NCI-H748 (cell line): Measurements from ENCODE around the gene EBF3.

Experiments used
- DNase-seq: peaks from one replicate; lab custom pipeline; 2025; ENCODE audit not compliant: unreplicated experiment; lab: John Stamatoyannopoulos, UW

EBF3 gene

DNA sequence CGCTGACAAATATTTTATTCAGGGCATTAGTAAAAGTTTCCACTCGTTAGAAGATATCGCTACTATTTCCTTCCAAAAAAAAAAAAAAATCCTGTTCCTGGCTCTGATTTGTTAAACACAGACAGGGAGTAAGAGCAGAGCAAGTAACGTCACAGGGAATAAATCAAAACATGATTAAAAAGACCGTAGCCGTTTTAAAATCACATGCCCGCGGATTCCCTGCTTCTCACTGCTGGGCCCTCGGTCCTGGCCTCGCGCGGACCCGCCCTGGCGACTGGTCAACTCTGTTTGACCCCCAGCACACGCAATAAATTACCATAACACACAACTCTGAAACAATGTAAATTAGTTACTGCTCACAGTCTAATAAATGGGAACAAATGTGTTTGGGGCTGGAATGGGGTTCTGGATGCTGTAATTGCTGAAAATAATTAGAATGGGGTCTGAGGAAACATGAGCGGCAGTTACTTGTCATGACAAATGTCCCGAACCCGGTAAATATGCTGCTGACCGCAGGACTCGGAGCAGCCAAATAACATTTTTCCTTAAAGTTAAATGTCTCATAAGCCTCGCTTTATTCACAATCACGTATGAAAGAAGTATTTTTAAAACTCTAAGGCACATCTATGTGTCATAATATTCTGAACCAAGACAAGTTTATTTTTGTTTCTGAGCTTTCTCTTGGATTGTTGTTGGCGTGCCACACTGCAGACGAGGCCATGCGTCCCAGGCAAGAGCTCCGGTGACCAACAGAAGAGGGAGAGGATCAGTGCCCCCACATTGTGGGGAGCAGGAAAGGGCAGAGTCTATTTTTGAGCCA, 17.9 kb downstream of the EBF3 start:
- DNase-seq = no peak

DNA sequence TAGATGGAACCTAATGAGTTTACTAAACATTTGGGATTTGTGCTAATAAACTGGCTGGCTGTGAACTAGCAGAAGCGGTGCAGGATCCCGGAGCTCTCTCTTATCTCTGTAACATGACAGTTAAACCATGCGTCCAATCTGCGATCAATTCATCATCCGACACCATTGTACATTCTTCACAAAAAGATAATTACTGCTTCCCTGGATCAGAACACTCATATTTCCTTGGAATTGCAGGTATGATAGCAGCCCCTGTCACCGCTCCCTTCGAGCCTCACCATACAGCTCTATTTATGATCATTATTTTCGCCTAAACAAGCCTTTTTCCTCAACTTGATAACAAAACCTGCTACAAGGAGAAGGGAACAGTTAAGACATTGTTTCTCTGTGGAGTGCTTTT, 18.5 kb downstream of the EBF3 start:
- DNase-seq = no peak

DNA sequence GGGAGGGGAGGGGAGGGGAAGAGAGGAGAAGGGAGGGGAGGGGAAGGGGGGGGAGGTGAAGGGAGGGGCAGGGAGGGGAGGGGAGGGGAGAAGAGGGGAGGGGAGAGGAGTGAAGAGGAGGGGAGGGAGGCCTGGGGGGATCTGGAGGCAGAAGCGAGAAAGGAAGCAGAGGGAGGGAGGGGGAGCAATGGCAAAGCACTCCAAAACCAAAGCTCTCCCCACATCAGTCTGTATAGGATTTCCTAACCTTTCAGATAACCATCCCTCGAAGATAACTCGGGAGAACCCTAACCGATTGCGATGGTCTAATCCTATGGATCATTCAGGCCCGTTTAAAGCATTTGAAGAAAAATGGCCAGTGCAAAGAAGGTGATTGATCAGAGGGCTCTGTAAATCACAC, 19.0 kb downstream of the EBF3 start:
- DNase-seq = no peak

DNA sequence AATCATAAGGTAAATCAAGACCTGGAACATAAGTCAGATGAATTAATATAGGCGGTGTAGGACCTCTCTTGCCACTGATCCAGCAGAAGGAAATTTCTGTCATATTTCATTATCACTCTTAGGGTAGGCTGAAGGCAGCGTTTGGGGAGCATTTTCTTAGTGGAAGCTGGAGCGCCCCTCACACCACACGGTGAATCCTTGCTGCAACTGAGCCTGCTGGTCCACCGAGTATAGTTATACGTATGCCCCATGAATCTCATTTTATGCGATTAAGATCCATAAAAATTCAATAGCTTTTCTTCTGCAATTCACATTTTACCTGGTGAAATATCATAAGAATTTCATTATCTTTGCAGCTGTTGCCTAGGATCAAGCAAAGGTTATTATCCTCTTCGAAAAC, 19.6 kb downstream of the EBF3 start:
- DNase-seq = no peak

DNA sequence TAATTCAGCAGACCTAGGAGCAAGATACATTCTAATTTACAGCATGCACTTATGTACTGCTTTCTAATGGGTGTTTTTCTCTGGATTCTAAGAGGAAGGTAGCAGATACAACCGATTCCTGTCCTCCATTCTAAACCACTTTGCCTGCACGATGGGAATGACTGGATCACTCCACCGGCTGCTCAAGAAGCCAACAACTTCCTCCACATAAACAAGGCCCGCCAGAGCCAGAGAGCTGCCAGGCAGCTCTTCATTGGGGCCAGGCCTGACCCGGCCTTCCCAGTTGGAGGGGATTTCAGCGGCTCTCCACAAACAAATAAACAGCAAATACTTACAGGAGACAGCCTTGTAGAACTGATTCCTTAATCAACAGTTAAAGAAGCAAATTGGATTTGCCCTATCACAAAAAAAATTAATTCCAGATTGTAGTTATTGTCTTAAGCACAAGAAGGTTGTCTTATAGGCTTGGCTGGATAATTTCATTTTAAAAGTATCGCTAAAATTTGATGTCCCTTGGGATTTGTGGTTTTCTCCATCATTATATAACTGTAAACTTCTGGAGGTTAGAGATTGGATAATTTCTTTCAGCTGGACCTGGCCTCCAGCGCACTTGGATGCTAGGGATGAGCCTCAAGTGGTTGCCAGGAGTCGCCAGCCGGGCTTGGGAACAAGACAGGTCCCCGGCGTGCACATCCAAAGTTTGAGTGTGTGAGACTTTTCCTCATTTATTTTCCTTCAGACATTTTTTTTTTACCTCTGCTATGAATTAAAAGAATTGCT, 20.9 kb downstream of the EBF3 start:
- DNase-seq = no peak

DNA sequence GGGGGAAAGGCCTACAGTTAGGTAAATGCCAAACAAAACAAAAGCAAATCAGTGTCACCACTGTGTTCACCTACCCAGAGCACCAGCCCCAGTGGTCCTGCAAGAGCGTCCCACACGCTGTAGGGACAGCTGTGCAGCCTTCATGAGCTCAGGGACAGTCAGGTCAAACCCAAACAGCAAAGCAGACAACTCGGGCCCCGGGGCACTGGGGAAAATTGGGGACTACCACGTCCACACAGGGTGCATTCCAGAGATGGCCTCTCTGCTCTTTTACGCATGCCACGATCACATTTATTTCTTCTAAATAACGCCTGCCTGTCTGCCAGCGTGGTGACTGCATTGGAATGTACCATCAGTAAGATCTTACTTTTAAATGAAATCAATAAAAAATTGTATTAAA, 21.7 kb downstream of the EBF3 start:
- no peak for DNase-seq

DNA sequence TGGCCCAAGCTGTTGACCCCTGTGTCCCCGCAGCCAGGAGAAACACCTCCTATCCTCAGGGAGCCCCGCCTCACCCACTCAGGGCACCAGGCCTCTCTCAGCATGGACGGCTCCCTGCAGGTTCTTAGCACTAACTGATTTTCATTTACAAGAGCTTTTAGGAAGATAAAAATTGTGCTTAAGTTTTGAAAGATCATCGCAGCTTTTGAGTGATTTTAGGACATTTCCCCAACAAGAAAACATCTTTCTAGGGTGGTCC, 22.1 kb downstream of the EBF3 start:
- DNase-seq = no peak

DNA sequence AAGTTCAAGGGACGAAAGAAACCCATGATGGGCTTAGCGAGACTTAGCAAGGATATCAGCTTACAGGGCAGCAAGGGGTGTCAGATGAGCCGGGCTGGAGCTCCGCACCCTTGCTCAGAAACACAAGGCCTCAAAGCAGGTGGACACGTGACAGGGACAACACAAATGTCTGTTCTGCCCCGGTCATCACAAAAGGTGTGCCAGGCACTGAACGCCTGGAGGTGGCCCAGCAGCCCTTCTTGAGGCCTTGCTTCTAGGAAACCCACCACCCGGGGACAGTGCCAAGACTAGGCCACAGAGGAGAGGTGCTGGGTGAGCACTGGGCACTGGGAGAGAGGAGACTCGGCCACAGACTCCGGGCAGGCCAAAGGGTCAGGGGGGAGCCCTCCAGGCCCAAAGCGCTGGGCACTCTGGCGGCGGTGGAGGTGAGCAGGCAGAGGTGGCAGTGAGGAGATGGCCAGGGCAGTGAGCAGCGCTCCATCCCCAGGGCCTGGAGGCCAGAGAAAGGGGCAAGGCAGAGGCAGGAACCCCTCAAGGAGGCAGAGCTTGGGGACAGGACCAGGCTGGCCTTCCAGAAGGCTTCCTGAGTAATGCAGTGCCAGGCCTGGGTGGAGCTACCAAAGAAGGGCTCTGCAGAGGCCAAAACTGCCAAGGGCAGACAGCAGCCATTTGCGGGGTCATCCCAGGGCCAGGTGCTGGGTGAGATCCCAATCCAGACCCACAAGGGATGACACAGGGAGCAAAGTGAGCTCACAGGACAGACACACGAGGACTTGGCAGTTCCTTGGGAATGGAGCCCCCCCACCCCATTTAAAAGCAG, 22.7 kb downstream of the EBF3 start:
- no peak for DNase-seq

DNA sequence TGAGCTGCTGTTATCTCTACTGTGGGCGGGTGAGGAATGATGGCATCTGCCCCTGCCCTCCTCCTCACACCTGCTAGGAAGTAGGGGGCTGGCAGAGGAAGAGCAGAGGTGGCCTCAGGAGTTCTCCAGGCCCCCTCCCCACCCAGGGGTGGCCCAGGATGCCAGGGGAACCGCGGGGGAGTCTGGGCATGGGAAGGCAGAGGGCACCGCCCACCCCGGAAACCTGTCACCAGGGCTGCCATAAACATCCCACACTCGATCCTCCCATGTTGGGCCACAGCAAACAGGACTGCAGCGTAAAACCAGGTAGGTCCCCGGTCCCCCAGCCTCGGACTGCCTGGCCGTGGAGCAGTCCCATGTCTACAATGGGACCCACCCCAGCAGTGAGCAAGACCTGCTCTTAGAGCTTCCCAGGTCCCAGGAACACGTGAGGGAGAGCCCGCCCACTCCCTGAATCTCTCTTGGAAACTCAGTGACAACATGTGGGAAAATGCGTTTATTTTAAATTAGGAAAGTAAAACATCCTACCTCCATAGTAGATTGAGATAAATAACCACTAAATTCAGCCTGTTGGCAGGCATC, 23.4 kb downstream of the EBF3 start:
- DNase-seq = no peak

DNA sequence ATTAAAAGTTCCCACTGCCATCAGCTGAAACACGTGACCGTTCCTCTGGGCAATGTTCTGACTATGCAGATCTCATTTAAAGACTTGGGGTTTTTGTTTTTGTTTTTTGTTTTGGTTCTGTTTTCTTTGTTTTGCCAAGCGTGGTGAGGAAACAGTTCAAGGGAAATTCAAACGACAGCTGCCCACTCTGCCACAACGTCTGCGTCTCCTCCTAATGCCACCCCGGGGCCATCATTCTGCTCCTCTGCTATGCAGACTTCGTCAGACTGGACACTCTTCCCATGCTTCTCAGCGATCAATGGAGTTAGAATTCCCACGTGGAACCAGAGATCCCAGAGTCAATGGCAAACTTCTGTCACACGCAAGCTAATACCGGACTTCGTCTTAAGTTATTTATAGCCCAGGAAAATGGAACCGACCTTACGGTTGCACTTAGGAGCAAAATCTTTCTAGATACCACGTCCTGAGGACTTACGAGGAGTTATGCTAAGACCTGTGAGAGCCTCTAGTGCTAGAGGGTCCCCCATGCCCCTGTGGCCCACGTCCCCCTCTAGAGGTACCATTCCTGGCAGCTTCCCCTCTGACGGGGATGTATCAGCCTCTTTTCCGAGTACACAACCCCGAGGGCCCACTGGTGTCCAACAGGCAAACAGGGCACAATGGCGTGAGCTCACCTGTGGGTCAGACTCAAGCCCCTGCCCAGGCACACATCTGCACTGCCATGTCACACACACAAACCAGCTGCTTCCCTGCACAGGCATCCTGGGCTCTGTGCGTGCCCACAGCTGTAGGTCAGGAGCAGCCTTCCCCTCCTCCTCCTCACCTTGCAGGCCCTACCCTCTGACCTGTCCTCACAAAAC, 24.4 kb downstream of the EBF3 start:
- no peak for DNase-seq

DNA sequence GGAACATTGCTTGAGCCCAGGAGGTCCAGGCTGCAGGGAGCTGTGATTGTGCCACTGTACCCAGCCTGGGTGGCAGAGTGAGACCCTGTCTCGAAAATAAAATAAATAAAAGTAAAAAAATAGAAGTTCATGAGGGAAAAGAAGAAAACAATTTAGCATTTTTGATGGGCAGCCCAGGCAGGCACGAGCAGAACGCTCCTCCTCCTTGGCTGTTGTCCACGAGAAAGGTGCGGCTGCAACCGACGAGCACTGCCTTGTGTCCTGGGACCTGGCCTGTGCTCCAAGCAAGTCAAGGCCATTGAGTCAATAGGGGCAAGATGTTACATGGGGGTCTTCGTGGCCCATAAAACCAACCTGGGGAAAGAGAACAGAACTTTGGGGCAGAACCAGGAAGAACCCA, 25.6 kb downstream of the EBF3 start:
- DNase-seq = no peak

DNA sequence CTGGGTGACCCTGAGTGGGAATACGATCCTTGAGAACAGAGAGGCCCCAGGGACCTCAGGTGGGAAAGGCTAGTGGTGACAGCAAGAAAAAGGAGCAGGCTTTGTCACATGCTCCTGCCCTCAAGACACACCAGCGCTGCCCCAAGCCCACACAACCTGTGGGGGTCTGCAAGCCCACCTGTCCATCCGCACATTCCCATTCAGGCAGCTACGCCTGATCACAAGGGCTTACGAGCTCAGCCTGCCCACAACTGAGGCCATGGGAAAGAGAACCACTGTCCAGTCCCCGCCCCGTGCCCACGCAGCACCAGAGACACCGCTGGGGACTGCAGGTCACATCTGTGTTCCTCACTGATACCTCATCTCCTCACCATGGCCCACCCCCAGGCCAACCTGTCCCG, 26.7 kb downstream of the EBF3 start:
- no peak for DNase-seq

DNA sequence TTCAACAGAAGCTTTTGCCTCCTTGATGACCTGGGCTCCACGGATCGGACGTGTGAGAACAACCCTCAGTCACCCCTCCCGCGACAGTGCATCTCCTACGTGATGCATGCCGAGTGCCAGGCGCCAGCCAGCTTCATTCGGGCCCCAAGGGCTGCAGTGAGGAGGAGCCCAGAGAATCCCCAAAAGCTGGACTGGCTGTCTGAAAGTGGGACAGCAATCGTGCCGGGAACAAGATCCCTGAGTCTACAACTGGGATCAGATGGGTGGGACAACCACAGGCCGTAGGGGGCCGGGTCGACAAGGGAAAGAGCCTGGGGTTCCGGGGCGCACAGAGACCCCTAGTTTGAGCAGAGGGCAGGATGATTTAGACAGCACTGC, 27.2 kb downstream of the EBF3 start:
- no peak for DNase-seq

DNA sequence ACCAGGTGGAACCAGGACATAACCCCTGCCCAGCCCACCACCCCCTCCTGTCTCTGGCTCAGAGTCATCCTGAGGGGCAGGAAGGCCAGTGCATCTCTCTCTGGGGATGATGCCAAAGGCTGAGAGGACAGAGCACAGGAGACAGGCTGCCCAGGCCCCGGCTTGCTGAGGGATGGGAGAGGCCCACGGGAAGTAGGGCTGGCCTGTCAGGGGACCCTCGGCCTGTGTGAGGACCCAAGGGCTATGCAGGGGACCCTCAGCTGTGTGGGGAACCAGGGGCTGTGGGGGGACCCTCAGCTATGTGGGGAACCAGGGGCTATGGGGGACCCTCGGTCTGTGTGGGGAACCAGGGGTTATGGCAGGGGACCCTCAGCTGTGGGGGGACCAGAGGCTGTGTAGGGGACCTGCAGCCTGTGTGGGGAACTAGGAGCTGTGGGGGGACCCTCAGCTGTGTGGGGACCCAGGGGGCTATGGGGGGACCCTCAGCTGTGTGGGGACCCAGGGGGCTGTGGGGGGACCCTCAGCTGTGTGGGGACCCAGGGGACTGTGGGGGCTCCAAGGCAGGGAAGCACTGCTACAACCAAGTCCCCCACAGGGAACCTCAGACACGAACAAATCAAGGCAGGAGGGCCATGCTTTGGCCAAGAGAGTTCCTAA, 27.7 kb downstream of the EBF3 start:
- no peak for DNase-seq

DNA sequence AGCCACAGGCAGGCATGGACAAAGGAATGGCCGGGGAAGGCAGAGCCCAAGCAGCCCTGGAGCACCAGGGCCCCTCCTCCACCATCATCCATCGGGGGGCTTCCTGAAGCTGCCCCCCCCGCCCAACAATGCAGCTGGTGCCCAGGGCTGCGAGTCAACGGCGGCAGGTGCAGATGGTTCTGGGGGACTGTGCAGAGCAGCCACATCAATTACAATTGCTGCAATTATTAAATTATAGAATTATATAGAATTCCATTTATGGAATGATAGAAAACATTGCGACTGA, 28.3 kb downstream of the EBF3 start:
- DNase-seq = no peak

DNA sequence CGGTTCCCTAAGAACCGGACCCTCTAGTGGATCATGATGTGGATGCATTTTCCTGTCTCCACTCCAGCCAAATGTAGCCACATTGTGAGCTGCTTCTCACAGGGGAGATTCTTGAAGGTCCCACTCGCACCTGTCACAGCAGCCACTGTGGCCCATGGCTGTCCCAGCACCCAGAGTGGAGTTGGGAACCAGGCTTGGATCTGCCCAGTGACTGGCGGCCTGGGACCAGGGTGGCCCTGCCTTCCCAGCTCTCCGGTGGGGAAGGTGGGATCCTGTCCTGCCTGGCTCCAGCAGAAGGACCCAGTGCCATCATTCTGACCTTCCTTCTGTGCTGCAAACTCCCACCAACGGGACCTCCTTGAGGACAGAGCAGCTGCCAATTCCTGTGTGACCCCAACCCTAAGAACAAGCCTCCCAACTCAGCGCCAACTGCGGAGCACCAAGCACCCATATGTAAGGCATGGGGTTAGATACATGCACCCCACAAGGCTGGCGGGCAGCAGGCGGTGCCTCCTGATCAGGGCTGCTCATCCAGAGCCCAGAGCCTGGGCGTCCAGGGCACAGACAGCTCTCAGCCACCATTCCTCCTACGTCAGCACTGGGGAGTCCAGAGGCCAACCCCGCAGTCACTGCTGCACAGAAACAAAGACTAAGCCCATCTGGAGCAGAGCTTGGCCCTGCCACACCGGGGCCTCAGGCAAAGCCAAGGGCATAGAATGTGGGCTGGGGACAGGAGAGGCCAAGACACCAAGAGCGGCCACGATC, 28.8 kb downstream of the EBF3 start:
- no peak for DNase-seq

DNA sequence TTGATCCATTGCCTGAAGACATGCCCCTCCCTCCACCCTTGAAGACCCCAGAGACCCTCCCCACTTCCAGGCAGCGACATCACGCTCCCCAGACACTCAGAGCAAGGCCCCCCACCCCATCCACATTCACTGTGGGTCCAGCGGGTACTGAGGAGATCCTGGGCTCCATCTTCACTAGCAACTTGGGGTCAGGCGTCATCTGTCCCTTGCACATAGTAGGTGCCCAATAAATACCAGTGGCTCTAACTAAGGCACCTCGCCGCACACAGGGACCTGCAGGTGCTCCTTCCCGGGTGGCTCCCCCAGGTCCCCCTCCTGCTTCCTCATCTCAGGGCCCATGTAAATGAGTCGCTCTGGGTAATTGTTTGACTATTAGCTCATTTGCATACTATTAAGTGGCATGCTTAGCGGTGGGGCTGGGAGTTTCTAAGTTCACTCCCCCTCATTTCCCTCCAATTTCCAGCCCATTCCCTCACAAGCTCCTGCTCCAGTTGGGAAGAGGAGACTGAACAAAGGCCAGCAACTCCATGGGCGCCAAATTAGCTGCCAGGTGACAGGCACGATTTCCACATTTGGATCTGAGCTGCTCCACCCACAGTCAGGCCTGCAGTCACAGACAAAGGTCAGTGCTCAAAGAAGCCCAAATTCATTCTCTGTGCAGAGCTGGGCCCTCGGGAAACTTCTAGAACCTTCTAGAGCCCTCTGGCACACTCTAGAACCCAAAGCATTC, 29.7 kb downstream of the EBF3 start:
- no peak for DNase-seq

DNA sequence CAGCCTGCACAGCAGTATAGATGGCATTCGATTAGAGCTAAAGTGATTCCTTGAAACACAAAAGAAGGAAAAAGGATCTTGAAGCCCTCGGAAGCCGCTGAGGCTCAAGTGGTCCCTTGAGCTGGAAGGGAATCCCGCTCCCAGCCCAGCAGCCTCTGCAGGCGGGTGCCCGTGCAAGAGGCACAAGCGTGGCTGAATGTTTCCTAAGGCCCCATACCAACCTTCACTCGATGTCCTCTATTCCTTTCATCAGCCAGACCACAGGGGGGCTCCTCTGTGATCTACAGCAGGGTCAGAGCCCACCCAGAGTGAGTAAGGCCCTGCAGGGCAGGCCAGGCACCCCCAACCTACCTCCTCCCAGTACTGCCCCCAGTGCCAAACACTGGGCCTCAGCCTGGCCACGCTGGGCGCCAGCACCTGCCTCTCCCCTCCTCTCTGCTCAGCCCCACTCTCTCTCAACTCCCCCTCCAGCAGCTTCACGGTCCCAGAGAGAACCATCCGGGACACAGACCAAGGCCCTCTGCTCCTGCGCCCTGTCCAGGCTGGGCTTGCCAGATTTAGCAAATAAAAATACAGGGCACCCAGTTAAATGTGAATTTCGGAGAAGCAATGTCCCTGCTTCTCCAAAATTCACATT, 30.5 kb downstream of the EBF3 start:
- no peak for DNase-seq
